Upper lobe of left lung (tissue), 6 donors: Measurements from ENCODE around the gene SMAD3. TPM values are rescaled to one million over a fixed set of nuclear protein-coding genes. Genes with fewer than 3 reads are reported as not detected.

Source experiments
- ATAC-seq, 2 donors: fragments of 200-7000 bp; cut with Tn5 transposase; one replicate each; pipeline ENCODE4 v1.9.1; 2022; ENCODE audit warnings: mild to moderate bottlenecking in 2 of 2, moderate library complexity in 2 of 2; ENCODE audit not compliant: low FRiP score in 2 of 2
- DNase-seq, 2 donors: peaks; one replicate each; pipeline ENCODE4 v3.0.0-alpha.2; 2019 to 2020
- H3K27ac ChIP-seq, 4 donors: fragments of 200-600 bp; sonication (generic); one replicate each; pipeline ENCODE4 v1.5.1; 2016 to 2019
- H3K27me3 ChIP-seq, 4 donors: fragments of 200-600 bp; sonication (generic); one replicate each; pipeline ENCODE4 v1.5.1; 2017 to 2019
- H3K36me3 ChIP-seq, 4 donors: fragments of 200-600 bp; sonication (generic); one replicate each; pipeline ENCODE4 v1.5.1; 2016 to 2019
- H3K4me1 ChIP-seq, 4 donors: fragments of 200-600 bp; sonication (generic); one replicate each; pipeline ENCODE4 v1.5.1; 2018 to 2019
- H3K4me3 ChIP-seq, 4 donors: fragments of 200-600 bp; sonication (generic); one replicate each; pipeline ENCODE4 v1.5.1; 2017 to 2019; ENCODE audit warnings: mild to moderate bottlenecking in 2 of 4, moderate library complexity in 1 of 4
- H3K9me3 ChIP-seq, 4 donors: fragments of 200-600 bp; sonication (generic); one replicate each; pipeline ENCODE4 v1.5.1; 2018 to 2019
- EP300 ChIP-seq, 4 donors: sonication (generic); formaldehyde crosslinking; IDR thresholded peaks; one replicate each; pipeline ENCODE4 v1.5.1; 2017; ENCODE audit warnings: antibody characterized with exemption in 4 of 4, control low read depth in 2 of 4
- POLR2A ChIP-seq, 4 donors: fragments of 450-650 bp; IDR thresholded peaks; one replicate each; pipeline ENCODE4 v1.5.1; 2016 to 2017; ENCODE audit warnings: antibody characterized with exemption in 4 of 4, mild to moderate bottlenecking in 2 of 4
- POLR2AphosphoS5 ChIP-seq, 2 donors: sonication (generic); formaldehyde crosslinking; IDR thresholded peaks; one replicate each; pipeline ENCODE4 v1.5.1; 2017; ENCODE audit warnings: antibody characterized with exemption in 2 of 2
- WGBS, 2 donors: methylation state at CpG; one replicate each; pipeline ENCODE4 v1.1.5; 2017 to 2018; 5-methylcytosine and 5-hydroxymethylcytosine counted together
- total RNA-seq, 6 donors: library from RNA; depleted of rRNA in 4 of 6; stranded (reverse); fragments of >200 nt in 4 of 6; gene quantifications; one replicate each; pipeline versions ENCODE4 v1.1.0 to v1.2.1, GENCODE V29; 2016 to 2021
- TF ChIP-seq, protein P1 (sequence below), 6 experiments: fragments of 450-650 bp in 4 of 6; fragments of 200-600 bp in 2 of 6; sonication (generic) in 2 of 6; IDR thresholded peaks; one replicate each; pipeline ENCODE4 v1.5.1; 2016 to 2019; ENCODE audit warnings: antibody characterized with exemption in 6 of 6
- donor health status: DM: no; HTN: no; CAD: no; lungs with moderate emphysema.
- donor health status: DM: no; HTN: yes; CAD: no; lungs with severe emphysema.

Gene SMAD3
- total RNA-seq, 6 donors from 2014 or later = 31.7 to 44.5 (median 36.3) TPM

DNA sequence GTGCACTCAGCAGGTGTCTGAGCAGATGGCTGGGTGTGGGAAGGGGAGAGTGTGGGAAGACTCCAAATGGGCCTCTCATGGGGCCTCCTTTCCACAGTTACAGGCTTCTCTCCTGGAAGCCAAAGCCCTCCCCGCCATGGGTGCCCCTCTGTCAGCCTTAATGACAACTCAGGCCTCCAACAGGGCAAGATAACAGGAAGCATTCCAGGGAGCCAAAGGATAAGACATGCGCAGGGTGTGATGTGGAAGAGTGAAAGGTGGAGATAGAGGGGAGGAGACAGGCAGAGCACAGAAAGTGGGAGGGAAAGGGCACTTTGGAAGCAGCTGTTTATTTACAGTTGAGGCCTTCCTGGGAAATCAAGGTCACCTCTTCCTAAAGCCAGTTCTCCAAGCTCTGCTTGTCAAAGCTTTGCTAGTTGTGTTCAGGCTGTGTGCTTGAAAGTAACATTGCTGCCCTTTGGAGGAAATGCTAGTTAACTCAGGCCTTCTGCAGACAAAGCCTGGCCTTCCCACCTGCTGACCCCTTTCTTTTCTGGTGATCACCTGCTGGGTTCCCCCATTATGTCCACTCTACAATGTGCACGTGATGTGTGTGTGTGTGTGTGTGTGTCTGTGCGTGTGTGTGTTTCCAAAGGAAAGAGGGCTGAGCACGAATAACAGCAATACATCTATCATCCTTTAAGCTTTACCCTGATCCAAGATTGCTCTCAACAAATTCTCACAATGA, 35.2 kb upstream of the SMAD3 start:
- H3K27me3 ChIP-seq = peaks cover 0 to 7% (median 0%) of the 10 kb centered on the region in 4 donors
- no peak overlapping the region for H3K4me3 ChIP-seq
- H3K36me3 ChIP-seq = no peaks in the 10 kb centered on the region
- WGBS, 2 donors = 90 to 97% methylated on average over 5 of the region's 5 CpGs
- peaks cover 28 to 32% (median 30%) of the 10 kb centered on the region in 4 donors for H3K4me1 ChIP-seq
- no peaks in the 10 kb centered on the region for H3K9me3 ChIP-seq
- no peak overlapping the region for H3K27ac ChIP-seq
- DNase-seq (no peak), ATAC-seq (no peak)
- TF ChIP-seq POLR2AphosphoS5 (IDR thresholded peaks at IDR 0.05) (no peak), POLR2A (IDR thresholded peaks at IDR 0.05) (no peak), EP300 (IDR thresholded peaks at IDR 0.05) (no peak)
- TF ChIP-seq, protein P1, sequence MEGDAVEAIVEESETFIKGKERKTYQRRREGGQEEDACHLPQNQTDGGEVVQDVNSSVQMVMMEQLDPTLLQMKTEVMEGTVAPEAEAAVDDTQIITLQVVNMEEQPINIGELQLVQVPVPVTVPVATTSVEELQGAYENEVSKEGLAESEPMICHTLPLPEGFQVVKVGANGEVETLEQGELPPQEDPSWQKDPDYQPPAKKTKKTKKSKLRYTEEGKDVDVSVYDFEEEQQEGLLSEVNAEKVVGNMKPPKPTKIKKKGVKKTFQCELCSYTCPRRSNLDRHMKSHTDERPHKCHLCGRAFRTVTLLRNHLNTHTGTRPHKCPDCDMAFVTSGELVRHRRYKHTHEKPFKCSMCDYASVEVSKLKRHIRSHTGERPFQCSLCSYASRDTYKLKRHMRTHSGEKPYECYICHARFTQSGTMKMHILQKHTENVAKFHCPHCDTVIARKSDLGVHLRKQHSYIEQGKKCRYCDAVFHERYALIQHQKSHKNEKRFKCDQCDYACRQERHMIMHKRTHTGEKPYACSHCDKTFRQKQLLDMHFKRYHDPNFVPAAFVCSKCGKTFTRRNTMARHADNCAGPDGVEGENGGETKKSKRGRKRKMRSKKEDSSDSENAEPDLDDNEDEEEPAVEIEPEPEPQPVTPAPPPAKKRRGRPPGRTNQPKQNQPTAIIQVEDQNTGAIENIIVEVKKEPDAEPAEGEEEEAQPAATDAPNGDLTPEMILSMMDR (IDR thresholded peaks at IDR 0.05) = no peak

DNA sequence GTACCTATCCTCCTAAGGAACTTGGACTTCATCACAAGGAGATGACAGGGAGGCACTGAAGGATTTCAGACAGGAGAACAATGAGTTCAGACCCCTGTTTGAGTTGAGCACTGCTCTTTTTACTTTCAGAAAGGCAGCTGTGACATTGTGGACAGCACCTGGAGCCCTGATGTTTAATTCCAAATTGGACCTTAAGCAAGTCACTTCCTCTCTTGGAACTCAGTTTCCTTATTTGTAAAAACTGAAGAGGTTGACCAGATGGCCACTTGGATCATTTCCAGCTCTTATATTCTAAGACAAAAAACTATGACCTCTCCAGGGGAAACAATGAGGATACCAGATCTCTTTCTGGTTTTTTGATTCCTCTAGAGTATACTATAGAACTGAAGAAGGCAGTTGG, 34.1 kb upstream of the SMAD3 start:
- peaks cover 0 to 7% (median 0%) of the 10 kb centered on the region in 4 donors for H3K27me3 ChIP-seq
- ATAC-seq = no peak
- TF ChIP-seq EP300 (IDR thresholded peaks at IDR 0.05) (no peak), POLR2A (IDR thresholded peaks at IDR 0.05) (no peak), POLR2AphosphoS5 (IDR thresholded peaks at IDR 0.05) (no peak)
- TF ChIP-seq, protein P1 (IDR thresholded peaks at IDR 0.05) = no peak
- peaks cover 16 to 21% (median 18%) of the 10 kb centered on the region in 4 donors for H3K4me1 ChIP-seq
- H3K27ac ChIP-seq = no peak overlapping the region
- no peaks in the 10 kb centered on the region for H3K36me3 ChIP-seq
- no peak for DNase-seq
- H3K9me3 ChIP-seq = no peaks in the 10 kb centered on the region
- no peak overlapping the region for H3K4me3 ChIP-seq

DNA sequence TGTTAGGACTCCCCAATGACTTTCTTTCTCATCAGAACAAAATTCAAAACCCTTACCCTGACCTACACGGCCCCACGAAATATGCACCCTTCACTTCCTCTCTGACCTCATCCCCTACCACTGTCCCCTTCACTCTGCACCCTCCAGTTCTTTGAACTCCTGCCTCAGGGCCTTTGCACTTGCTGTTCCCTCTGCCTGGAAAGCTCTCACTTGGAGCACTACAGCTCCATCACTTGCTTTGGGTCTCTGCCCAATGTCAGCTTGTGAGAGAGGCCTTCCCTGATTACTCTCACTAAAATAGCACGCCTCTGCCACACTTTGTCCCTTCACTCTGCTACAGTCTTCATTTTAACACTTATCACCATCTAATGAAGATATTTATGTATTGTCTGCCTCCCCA, 32.8 kb upstream of the SMAD3 start:
- DNase-seq (no peak), ATAC-seq (no peak)
- H3K27me3 ChIP-seq = peaks cover 0 to 7% (median 0%) of the 10 kb centered on the region in 4 donors

DNA sequence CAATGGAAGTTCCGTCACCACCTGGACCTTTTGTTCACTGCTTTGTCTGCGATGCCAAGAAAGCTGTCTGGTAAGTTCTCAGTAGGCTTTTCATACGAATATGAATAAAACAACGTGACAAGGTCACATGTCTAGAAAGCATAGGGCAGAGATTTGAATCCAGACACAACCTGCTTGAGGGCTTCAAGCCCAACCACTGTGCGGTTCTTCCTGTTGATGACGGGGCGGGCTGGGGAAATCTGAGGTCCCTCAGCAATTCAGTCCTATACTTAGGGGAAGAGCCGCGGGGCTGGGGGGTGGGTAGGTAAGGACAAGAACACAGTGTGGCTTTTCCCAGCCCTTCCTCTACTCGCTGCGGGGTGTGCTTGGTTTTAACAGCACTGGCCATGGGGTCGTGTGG, 32.4 kb upstream of the SMAD3 start:
- DNase-seq (no peak), ATAC-seq (no peak)
- Histone ChIP-seq H3K9me3 (no peaks in the 10 kb centered on the region), H3K36me3 (no peaks in the 10 kb centered on the region), H3K27ac (no peak overlapping the region), H3K27me3 (peaks cover 0 to 7% (median 0%) of the 10 kb centered on the region in 4 donors), H3K4me3 (peak overlapping the region in 3 of 4 donors; percentile 23 to 41 (median 30)), H3K4me1 (peaks cover 8 to 14% (median 12%) of the 10 kb centered on the region in 4 donors)
- WGBS, 2 donors = 47 to 58% methylated on average over 12 of the region's 12 CpGs
- TF ChIP-seq POLR2A (IDR thresholded peaks at IDR 0.05) = no peak
- TF ChIP-seq POLR2AphosphoS5 (IDR thresholded peaks at IDR 0.05) = no peak
- no peak for TF ChIP-seq EP300 (IDR thresholded peaks at IDR 0.05)
- TF ChIP-seq, protein P1 (IDR thresholded peaks at IDR 0.05) = no peak

More for the DNA sequence above, 32.8 kb upstream of the SMAD3 start:
- Histone ChIP-seq H3K27ac (no peak overlapping the region), H3K9me3 (no peaks in the 10 kb centered on the region), H3K4me1 (peaks cover 8 to 14% (median 12%) of the 10 kb centered on the region in 4 donors), H3K4me3 (no peak overlapping the region), H3K36me3 (no peaks in the 10 kb centered on the region)
- TF ChIP-seq EP300 (IDR thresholded peaks at IDR 0.05) = no peak
- TF ChIP-seq POLR2AphosphoS5 (IDR thresholded peaks at IDR 0.05) = no peak
- TF ChIP-seq POLR2A (IDR thresholded peaks at IDR 0.05) = no peak
- TF ChIP-seq, protein P1 (IDR thresholded peaks at IDR 0.05) = no peak
- WGBS, 2 donors = 85 to 89% methylated on average over 3 of the region's 3 CpGs
